Ovary (tissue), 3 donors: ENCODE results near the gene XYLT1.

Experiments used
- CTCF ChIP-seq, 3 donors: fragments of 450-650 bp in 2 of 3; fragments of 200-600 bp in 1 of 3; IDR thresholded peaks; one replicate each; pipeline versions ENCODE4 v1.5.1 to v1.8.0; 2016 to 2022; ENCODE audit warnings: antibody characterized with exemption in 3 of 3, mild to moderate bottlenecking in 1 of 3
- EP300 ChIP-seq: sonication (generic); formaldehyde crosslinking; IDR thresholded peaks from one replicate; pipeline ENCODE4 v1.6.1; 2017; ENCODE audit warnings: antibody characterized with exemption
- POLR2A ChIP-seq: fragments of 450-650 bp; IDR thresholded peaks from one replicate; pipeline ENCODE4 v1.6.1; 2017; ENCODE audit warnings: antibody characterized with exemption, mild to moderate bottlenecking, moderate library complexity
- donor health status: DM: no; HTN: no; CAD: no.

GRCh38 chr16:17171250-17172143 lies 299.3 kb downstream of the XYLT1 start:
- TF ChIP-seq CTCF (IDR thresholded peaks at IDR 0.05) = no peak
- no peak for TF ChIP-seq EP300
- TF ChIP-seq POLR2A = no peak
